DND-41 (cell line): ENCODE data around the gene WLS.

Source experiments
- ATAC-seq: fragments of 200-7000 bp; cut with Tn5 transposase; 3 replicates; pipeline ENCODE4 v1.9.1; 2021; ENCODE audit warnings: low read depth; ENCODE audit not compliant: insufficient read depth
- DNase-seq: peaks from one replicate; pipeline ENCODE4 v3.0.0-alpha.2; 2020
- H2AFZ ChIP-seq: 2 replicates; pipeline ENCODE4 v1.6.0; 2012; ENCODE audit warnings: low read depth, low read length
- H3K27ac ChIP-seq: 2 replicates; pipeline ENCODE4 v1.5.1; 2012; ENCODE audit warnings: low read length, inconsistent platforms
- H3K27me3 ChIP-seq: fragments of 200-600 bp; sonication (generic); 2 replicates; pipeline ENCODE4 v1.6.0; 2012; ENCODE audit warnings: low read length, mild to moderate bottlenecking, inconsistent platforms; ENCODE audit not compliant: insufficient read depth, poor library complexity
- H3K36me3 ChIP-seq: 2 replicates; pipeline ENCODE4 v1.5.1; 2012; ENCODE audit warnings: low read length, inconsistent platforms; ENCODE audit not compliant: insufficient read depth
- H3K4me1 ChIP-seq: 2 replicates; pipeline ENCODE4 v1.5.1; 2012; ENCODE audit warnings: mild to moderate bottlenecking, low read length; ENCODE audit not compliant: insufficient read depth
- H3K4me2 ChIP-seq: 2 replicates; pipeline ENCODE4 v1.6.0; 2012; ENCODE audit warnings: mild to moderate bottlenecking, moderate library complexity, low read length, inconsistent platforms; ENCODE audit not compliant: insufficient read depth
- H3K4me3 ChIP-seq, 2 experiments: fragments of 200-600 bp in 1 of 2; shearing (Covaris generic) in 1 of 2; 2 replicates each; pipeline ENCODE4 v1.5.1; 2012 to 2016; ENCODE audit warnings: inconsistent platforms in 2 of 2, low read length in 2 of 2, mild to moderate bottlenecking in 2 of 2, low read depth in 1 of 2, moderate library complexity in 1 of 2
- H3K79me2 ChIP-seq: 2 replicates; pipeline ENCODE4 v1.6.0; 2012; ENCODE audit warnings: low read length, inconsistent platforms; ENCODE audit not compliant: insufficient read depth
- H3K9ac ChIP-seq: 2 replicates; pipeline ENCODE4 v1.6.0; 2012; ENCODE audit warnings: low read depth, mild to moderate bottlenecking, inconsistent platforms, low read length, moderate library complexity
- H3K9me3 ChIP-seq: 2 replicates; pipeline ENCODE4 v1.5.1; 2012; ENCODE audit warnings: low read length, moderate library complexity, mild to moderate bottlenecking, inconsistent platforms; ENCODE audit not compliant: insufficient read depth, severe bottlenecking
- H4K20me1 ChIP-seq: 2 replicates; pipeline ENCODE4 v1.6.0; 2012; ENCODE audit warnings: low read length; ENCODE audit not compliant: insufficient read depth
- CTCF ChIP-seq: IDR thresholded peaks from 2 replicates; pipeline ENCODE4 v1.5.1; 2012; ENCODE audit warnings: borderline replicate concordance, low read length, moderate library complexity, mild to moderate bottlenecking; ENCODE audit not compliant: poor library complexity, severe bottlenecking; ENCODE audit errors: extremely low read depth
- EZH2 ChIP-seq: IDR thresholded peaks from 3 replicates; pipeline ENCODE4 v1.6.1; 2012; ENCODE audit warnings: borderline replicate concordance, low read depth, mild to moderate bottlenecking, moderate library complexity, low read length, inconsistent platforms; ENCODE audit not compliant: severe bottlenecking

The WLS gene

GRCh38 chr1:68178821-68179490, 53.4 kb downstream of the WLS start:
- Histone ChIP-seq H4K20me1 (no peaks in the 10 kb centered on the region), H3K9ac (no peak overlapping the region), H3K36me3 (no peaks in the 10 kb centered on the region), H2AFZ (no peak overlapping the region), H3K4me2 (no peak overlapping the region), H3K27ac (no peak overlapping the region), H3K79me2 (no peaks in the 10 kb centered on the region), H3K4me3 (no peak overlapping the region), H3K27me3 (no peaks in the 10 kb centered on the region), H3K4me1 (no peaks in the 10 kb centered on the region), H3K9me3 (no peaks in the 10 kb centered on the region)
- TF ChIP-seq EZH2 (no peak), CTCF (no peak)
- DNase-seq: no peak
- ATAC-seq: no peak; the same call in 2 of the 3 replicates

GRCh38 chr1:68175621-68176398, 56.5 kb downstream of the WLS start:
- no peak overlapping the region for H3K4me2 ChIP-seq
- no peak overlapping the region for H2AFZ ChIP-seq
- no peak overlapping the region for H3K9ac ChIP-seq
- no peak overlapping the region for H3K4me3 ChIP-seq
- DNase-seq (no peak), ATAC-seq (no peak)
- H3K36me3 ChIP-seq: no peaks in the 10 kb centered on the region
- H3K9me3 ChIP-seq: no peaks in the 10 kb centered on the region
- no peaks in the 10 kb centered on the region for H3K79me2 ChIP-seq
- no peaks in the 10 kb centered on the region for H3K27me3 ChIP-seq
- H3K4me1 ChIP-seq: no peaks in the 10 kb centered on the region
- H3K27ac ChIP-seq: no peak overlapping the region
- no peak for TF ChIP-seq CTCF
- TF ChIP-seq EZH2: no peak
- no peaks in the 10 kb centered on the region for H4K20me1 ChIP-seq

- H3K9me3 ChIP-seq: no peaks in the 10 kb centered on the region
- H3K36me3 ChIP-seq: no peaks in the 10 kb centered on the region
- no peak for TF ChIP-seq CTCF
- TF ChIP-seq EZH2: no peak
- ATAC-seq (no peak), DNase-seq (no peak)
- no peak overlapping the region for H2AFZ ChIP-seq
- H4K20me1 ChIP-seq: no peaks in the 10 kb centered on the region
- H3K4me2 ChIP-seq: no peak overlapping the region
- no peak overlapping the region for H3K9ac ChIP-seq
- H3K27me3 ChIP-seq: no peaks in the 10 kb centered on the region
- no peak overlapping the region for H3K27ac ChIP-seq
- no peaks in the 10 kb centered on the region for H3K4me1 ChIP-seq
- no peaks in the 10 kb centered on the region for H3K79me2 ChIP-seq
- H3K4me3 ChIP-seq: no peak overlapping the region
These were observed 57.6 kb downstream of the WLS start for GRCh38 chr1:68174738-68175113.
